ENCODE data around the gene AKAIN1. TPM values are rescaled to one million over a fixed set of nuclear protein-coding genes. Genes with fewer than 3 reads are reported as not detected.

Gene AKAIN1
- total RNA-seq, 4 donors from 2014 or later, result 0.95 TPM; not detected in 3

DNA sequence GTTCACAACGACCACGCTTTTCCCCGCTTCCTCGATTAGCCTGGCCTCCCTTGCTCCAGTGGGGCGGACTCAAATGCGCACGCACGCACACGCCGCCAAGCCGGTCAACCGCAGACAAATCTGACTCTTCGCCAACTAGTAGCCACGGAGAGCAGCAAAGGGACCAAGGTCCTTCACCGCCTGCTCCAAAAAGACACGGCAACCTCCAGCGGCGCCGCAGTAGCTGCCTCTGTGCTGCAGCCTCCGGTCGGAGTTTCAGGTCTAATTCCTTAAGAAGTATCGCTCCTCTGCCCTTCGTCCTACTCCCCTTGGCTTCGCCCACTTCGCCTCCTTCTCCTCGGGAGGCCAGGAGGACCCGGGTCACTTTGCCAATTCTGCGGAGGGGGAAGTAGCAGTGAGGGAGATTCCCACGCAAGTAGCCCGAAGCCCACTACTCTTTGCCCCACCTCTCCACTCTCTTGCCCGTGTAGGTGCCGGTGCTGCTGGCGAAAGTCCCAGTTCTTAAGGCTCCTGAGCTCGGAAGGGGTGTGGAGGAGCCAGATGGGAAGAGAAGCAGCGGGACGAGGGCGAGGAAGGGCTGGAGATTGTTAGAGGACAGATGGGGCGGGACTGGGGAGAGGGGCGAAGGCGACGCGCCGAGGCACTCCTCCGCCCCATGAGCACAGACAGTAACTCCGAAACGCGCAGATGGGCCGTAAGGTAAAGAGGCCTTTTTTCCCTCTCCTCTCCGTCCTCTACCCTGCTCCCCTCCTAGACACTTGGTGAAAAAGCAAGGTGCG lies 615 bp downstream of the AKAIN1 start:
- 9 to 21% methylated on average over 6 to 31 of the region's 50 CpGs for WGBS, 2 donors

DNA sequence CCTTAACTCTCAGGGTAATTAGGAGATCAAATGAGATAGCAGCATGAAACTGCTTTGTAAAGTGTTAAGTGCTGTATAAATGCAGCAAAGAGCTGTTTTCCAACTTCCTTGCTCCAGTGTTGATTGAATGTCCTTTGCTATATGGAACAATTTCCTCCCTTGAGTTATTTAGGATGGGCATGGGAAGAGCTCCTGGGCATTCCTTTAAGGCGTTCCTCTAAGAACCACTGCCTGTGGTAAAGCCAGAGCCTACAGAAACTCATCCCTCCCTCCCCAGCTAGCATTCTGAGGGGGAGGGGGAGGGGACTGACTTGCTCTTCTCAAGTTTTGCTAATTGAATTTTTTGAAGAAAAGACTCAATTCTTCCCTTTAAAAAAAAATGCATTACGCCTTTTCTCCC lies 1.4 kb downstream of the AKAIN1 start:
- TF ChIP-seq POLR2A (IDR thresholded peaks at IDR 0.05), result no peak
- TF ChIP-seq, protein P1, sequence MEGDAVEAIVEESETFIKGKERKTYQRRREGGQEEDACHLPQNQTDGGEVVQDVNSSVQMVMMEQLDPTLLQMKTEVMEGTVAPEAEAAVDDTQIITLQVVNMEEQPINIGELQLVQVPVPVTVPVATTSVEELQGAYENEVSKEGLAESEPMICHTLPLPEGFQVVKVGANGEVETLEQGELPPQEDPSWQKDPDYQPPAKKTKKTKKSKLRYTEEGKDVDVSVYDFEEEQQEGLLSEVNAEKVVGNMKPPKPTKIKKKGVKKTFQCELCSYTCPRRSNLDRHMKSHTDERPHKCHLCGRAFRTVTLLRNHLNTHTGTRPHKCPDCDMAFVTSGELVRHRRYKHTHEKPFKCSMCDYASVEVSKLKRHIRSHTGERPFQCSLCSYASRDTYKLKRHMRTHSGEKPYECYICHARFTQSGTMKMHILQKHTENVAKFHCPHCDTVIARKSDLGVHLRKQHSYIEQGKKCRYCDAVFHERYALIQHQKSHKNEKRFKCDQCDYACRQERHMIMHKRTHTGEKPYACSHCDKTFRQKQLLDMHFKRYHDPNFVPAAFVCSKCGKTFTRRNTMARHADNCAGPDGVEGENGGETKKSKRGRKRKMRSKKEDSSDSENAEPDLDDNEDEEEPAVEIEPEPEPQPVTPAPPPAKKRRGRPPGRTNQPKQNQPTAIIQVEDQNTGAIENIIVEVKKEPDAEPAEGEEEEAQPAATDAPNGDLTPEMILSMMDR (IDR thresholded peaks at IDR 0.05), result no peak
- Histone ChIP-seq H3K27ac (no peak overlapping the region), H3K36me3 (no peaks in the 10 kb centered on the region), H3K4me3 (no peak overlapping the region), H3K4me1 (peaks cover 0 to 9% (median 0%) of the 10 kb centered on the region in 3 donors), H3K27me3 (peaks cover 0 to 62% (median 13%) of the 10 kb centered on the region in 4 donors), H3K9me3 (no peaks in the 10 kb centered on the region)
- intact Hi-C loops (cut with DNase I), result no loop called here
- 43 to 51% methylated on average over 2 of the region's 2 CpGs for WGBS, 2 donors
- no peak for DNase-seq

More for the DNA sequence above, 615 bp downstream of the AKAIN1 start:
- intact Hi-C loops (cut with DNase I), result no loop called here
- H3K36me3 ChIP-seq, result no peaks in the 10 kb centered on the region
- peaks cover 0 to 65% (median 13%) of the 10 kb centered on the region in 4 donors for H3K27me3 ChIP-seq
- H3K4me1 ChIP-seq, result peaks cover 0 to 9% (median 0%) of the 10 kb centered on the region in 3 donors
- no peak overlapping the region for H3K4me3 ChIP-seq
- TF ChIP-seq, protein P1 (IDR thresholded peaks at IDR 0.05), result no peak
- no peak overlapping the region for H3K27ac ChIP-seq
- H3K9me3 ChIP-seq, result no peaks in the 10 kb centered on the region
- no peak for DNase-seq

DNA sequence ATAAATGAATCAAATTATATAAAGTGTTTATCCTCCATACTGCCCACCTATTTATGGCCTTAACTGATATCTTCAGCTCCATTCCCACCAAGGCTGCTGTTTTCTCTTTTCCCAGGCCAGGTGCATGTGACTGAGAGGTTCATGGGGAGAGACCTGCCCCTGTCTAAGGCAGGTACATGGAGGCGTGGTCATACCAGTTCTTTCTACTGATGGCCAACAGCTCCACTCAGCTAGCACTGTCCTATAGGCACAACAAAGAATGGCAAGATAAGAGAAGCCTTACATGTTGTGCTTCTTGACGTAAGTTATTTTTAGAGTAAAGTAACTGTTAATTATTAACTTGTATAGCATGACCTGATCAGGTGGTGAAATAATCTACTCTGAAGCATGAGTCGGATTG lies 16.8 kb downstream of the AKAIN1 start:
- no peak overlapping the region for H3K4me3 ChIP-seq
- H3K27ac ChIP-seq, result no peak overlapping the region
- intact Hi-C loops (cut with DNase I), result no loop called here
- H3K36me3 ChIP-seq, result no peaks in the 10 kb centered on the region
- TF ChIP-seq, protein P1 (IDR thresholded peaks at IDR 0.05), result no peak
- no peak for TF ChIP-seq POLR2A (IDR thresholded peaks at IDR 0.05)
- H3K4me1 ChIP-seq, result no peaks in the 10 kb centered on the region
- no peak for DNase-seq
- H3K9me3 ChIP-seq, result no peaks in the 10 kb centered on the region
- WGBS, 2 donors, result 41 to 53% methylated on average over 3 of the region's 3 CpGs
- H3K27me3 ChIP-seq, result no peaks in the 10 kb centered on the region

DNA sequence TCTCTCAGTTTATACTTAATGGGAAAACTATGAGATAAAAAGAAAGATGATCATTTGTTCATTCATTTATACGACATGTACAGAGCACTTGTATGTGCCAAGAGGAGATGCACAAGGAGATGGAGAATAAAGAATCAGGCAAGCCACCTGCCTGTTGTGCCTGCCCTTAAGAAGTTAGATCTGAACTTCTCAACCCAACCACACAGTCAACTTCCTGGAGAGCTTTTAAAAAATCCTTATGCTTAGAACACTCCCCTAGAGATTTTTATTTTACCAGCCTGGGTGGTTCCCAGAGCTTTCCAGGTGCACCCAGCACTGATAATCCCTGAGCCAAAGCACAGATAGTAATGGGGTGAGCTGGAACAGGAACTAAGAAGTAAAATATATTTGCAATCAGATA lies 18.5 kb downstream of the AKAIN1 start:
- H3K27me3 ChIP-seq, result no peaks in the 10 kb centered on the region
- no peaks in the 10 kb centered on the region for H3K4me1 ChIP-seq
- WGBS, 2 donors, result 95 to 100% methylated on average over 1 of the region's 1 CpG
- H3K27ac ChIP-seq, result no peak overlapping the region
- intact Hi-C loops (cut with DNase I), result no loop called here
- DNase-seq, result no peak
- H3K9me3 ChIP-seq, result no peaks in the 10 kb centered on the region
- H3K36me3 ChIP-seq, result no peaks in the 10 kb centered on the region
- no peak overlapping the region for H3K4me3 ChIP-seq
- no peak for TF ChIP-seq POLR2A (IDR thresholded peaks at IDR 0.05)
- TF ChIP-seq, protein P1 (IDR thresholded peaks at IDR 0.05), result no peak

DNA sequence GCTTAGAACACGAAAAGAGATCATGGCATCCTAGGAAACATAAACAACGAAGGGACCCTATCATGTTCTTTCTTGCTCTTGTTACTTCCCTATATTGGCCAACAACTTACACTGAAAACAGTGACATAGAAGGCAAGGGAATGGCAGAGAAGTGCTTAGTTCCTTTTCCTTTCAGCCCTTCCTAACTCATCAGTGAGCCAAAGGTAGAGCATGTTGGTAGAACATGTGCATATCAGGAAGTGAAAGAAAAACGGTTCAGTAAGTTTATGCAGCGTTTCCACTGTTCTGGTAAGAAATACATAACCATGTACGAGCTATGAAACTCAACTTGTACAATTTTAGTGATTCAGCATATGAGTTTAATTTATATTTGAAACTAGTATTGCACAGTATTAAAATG lies 21.7 kb downstream of the AKAIN1 start:
- Histone ChIP-seq H3K4me3 (no peak overlapping the region), H3K9me3 (no peaks in the 10 kb centered on the region), H3K27ac (no peak overlapping the region), H3K36me3 (no peaks in the 10 kb centered on the region), H3K27me3 (no peaks in the 10 kb centered on the region), H3K4me1 (no peaks in the 10 kb centered on the region)
- DNase-seq, result no peak
- intact Hi-C loops (cut with DNase I), result no loop called here
- no peak for TF ChIP-seq POLR2A (IDR thresholded peaks at IDR 0.05)
- TF ChIP-seq, protein P1 (IDR thresholded peaks at IDR 0.05), result no peak
- WGBS, 2 donors, result 59 to 69% methylated on average over 5 of the region's 5 CpGs
